Endothelial cell of umbilical vein (primary cell): Measurements from ENCODE around the gene CNRIP1. TPM values are rescaled to one million over a fixed set of nuclear protein-coding genes. Genes with fewer than 3 reads are reported as not detected.
"Not testable (repeated sequence)": the region's sequence is repeated elsewhere in the genome, so short reads cannot be mapped to it uniquely, and the experiment has no call there.

Experiments
- BruUV-seq: library from RNA; stranded (reverse); fragments of 400-500 nt; replicated peaks from 2 replicates; lab custom pipeline; 2021; lab: Mats Ljungman, UMichigan
- CTCF ChIA-PET: fragments of 300-600, 350-600 bp; sonication (Branson Sonifier 250); formaldehyde crosslinking; loops from one replicate; lab custom pipeline; 2021; ENCODE audit warnings: antibody characterized with exemption, inconsistent platforms; lab: Charles Lee
- POLR2A ChIA-PET: fragments of 300-600, 350-600 bp; sonication (Branson Sonifier 250); formaldehyde crosslinking; loops from one replicate; lab custom pipeline; 2021; ENCODE audit warnings: antibody characterized with exemption, inconsistent platforms; lab: Charles Lee
- DNase-seq: peaks from one replicate; pipeline ENCODE4 v3.0.0-alpha.2; 2011; ENCODE audit warnings: low read depth, low spot score
- FAIRE-seq: peaks from 2 replicates; lab custom pipeline; 2011; peaks lifted over from hg19 to GRCh38; lab: Jason Lieb, UNC
- H2AFZ ChIP-seq: 2 replicates; pipeline ENCODE4 v1.6.0; 2012; ENCODE audit warnings: low read depth, low read length, control low read depth, inconsistent platforms
- H3K27ac ChIP-seq: 2 replicates; pipeline ENCODE4 v1.5.1; 2011; ENCODE audit warnings: low read depth, mild to moderate bottlenecking, control low read depth, low read length, moderate library complexity; ENCODE audit not compliant: insufficient read depth
- H3K27me3 ChIP-seq, 2 experiments: 2 replicates each; pipeline versions ENCODE4 v1.6.0 to v1.6.1; 2011; ENCODE audit warnings: low read length in 2 of 2, mixed read lengths in 1 of 2; ENCODE audit not compliant: control insufficient read depth in 2 of 2, insufficient read depth in 2 of 2
- H3K36me3 ChIP-seq, 2 experiments: 2 replicates in 1 of 2; 3 replicates in 1 of 2; pipeline ENCODE4 v1.5.1; 2011; ENCODE audit warnings: low read length in 2 of 2, mild to moderate bottlenecking in 1 of 2, moderate library complexity in 1 of 2; ENCODE audit not compliant: control insufficient read depth in 2 of 2, insufficient read depth in 2 of 2; ENCODE audit errors: extremely low read depth in 1 of 2
- H3K4me1 ChIP-seq: 3 replicates; pipeline ENCODE4 v1.5.1; 2011; ENCODE audit warnings: mild to moderate bottlenecking, low read length; ENCODE audit not compliant: control insufficient read depth, insufficient read depth; ENCODE audit errors: extremely low read depth
- H3K4me2 ChIP-seq: 2 replicates; pipeline ENCODE4 v1.6.1; 2011; ENCODE audit warnings: low read length, control low read depth, mixed read lengths; ENCODE audit not compliant: insufficient read depth
- H3K4me3 ChIP-seq, 3 experiments: fragments of 200-600 bp in 1 of 3; sonication (generic), shearing (Covaris generic) in 1 of 3; replicated peaks in 1 of 3; 2 replicates each; pipeline ENCODE4 v1.5.1; 2011 to 2016; ENCODE audit warnings: control low read depth in 3 of 3, low read length in 3 of 3, mild to moderate bottlenecking in 2 of 3, inconsistent platforms in 1 of 3, low read depth in 1 of 3, moderate library complexity in 1 of 3; ENCODE audit not compliant: insufficient read depth in 1 of 3
- H3K79me2 ChIP-seq: 2 replicates; pipeline ENCODE4 v1.6.0; 2012; ENCODE audit warnings: low read length, inconsistent platforms; ENCODE audit not compliant: control insufficient read depth, insufficient read depth
- H3K9ac ChIP-seq: replicated peaks from 2 replicates; pipeline ENCODE3; 2011; ENCODE audit warnings: low read length, control low read depth; ENCODE audit not compliant: insufficient read depth; ENCODE audit errors: extremely low read depth
- H3K9me1 ChIP-seq: replicated peaks from 3 replicates; pipeline ENCODE4 v1.6.0; 2011; ENCODE audit warnings: mild to moderate bottlenecking, low read length; ENCODE audit not compliant: control insufficient read depth, insufficient read depth; ENCODE audit errors: extremely low read depth
- H3K9me3 ChIP-seq: replicated peaks from 2 replicates; pipeline ENCODE4 v1.5.1; 2012; ENCODE audit warnings: low read length, inconsistent platforms; ENCODE audit not compliant: control insufficient read depth, insufficient read depth
- H4K20me1 ChIP-seq: replicated peaks from 2 replicates; pipeline ENCODE3; 2011; ENCODE audit warnings: mild to moderate bottlenecking, low read length; ENCODE audit not compliant: control insufficient read depth, insufficient read depth; ENCODE audit errors: extremely low read depth
- EZH2 ChIP-seq: IDR thresholded peaks from 2 replicates; pipeline ENCODE4 v1.6.1; 2012; ENCODE audit warnings: borderline replicate concordance, low read depth, mild to moderate bottlenecking, moderate library complexity, low read length, inconsistent platforms; ENCODE audit not compliant: severe bottlenecking
- FOS ChIP-seq: IDR thresholded peaks from 2 replicates; pipeline ENCODE4 v1.6.1; 2011; ENCODE audit warnings: mild to moderate bottlenecking, low read length, moderate library complexity, borderline replicate concordance; ENCODE audit not compliant: insufficient read depth
- GATA2 ChIP-seq: IDR thresholded peaks from 2 replicates; pipeline ENCODE4 v1.7.0; 2011; ENCODE audit warnings: low read depth, mild to moderate bottlenecking, moderate library complexity, mixed read lengths, low read length; ENCODE audit not compliant: insufficient read length, insufficient read depth
- JUN ChIP-seq: IDR thresholded peaks from 2 replicates; pipeline ENCODE4 v1.6.1; 2011; ENCODE audit warnings: borderline replicate concordance, low read depth; ENCODE audit not compliant: insufficient read length, insufficient read depth
- MYC ChIP-seq: IDR thresholded peaks from one replicate; pipeline ENCODE4 v1.6.1; 2011; ENCODE audit warnings: mild to moderate bottlenecking, low read depth, low read length
- POLR2A ChIP-seq: IDR thresholded peaks from 2 replicates; pipeline ENCODE4 v1.6.1; 2012; ENCODE audit warnings: low read depth, mild to moderate bottlenecking, control low read depth, low read length
- POLR2AphosphoS5 ChIP-seq: IDR thresholded peaks from 2 replicates; pipeline ENCODE4 v1.6.1; 2012; ENCODE audit warnings: low read depth, mild to moderate bottlenecking, control low read depth, low read length, moderate library complexity; ENCODE audit not compliant: insufficient read depth
- dilution Hi-C: fragments of 300-500 bp; cut with MboI; formaldehyde crosslinking; loops from one replicate; pipeline ENCODE4 v1.15.0; 2019; ENCODE audit warnings: low sequenced_read_pairs; ENCODE audit not compliant: extremely low pct_ligation_motif_present
- intact Hi-C: fragments of 100-400 bp; cut with micrococcal nuclease; formaldehyde crosslinking; loops from one replicate; pipeline ENCODE4 v1.10.0; 2022
- polyA plus RNA-seq, 4 experiments: library from polyadenylated mRNA; depleted of rRNA in 3 of 4; stranded (reverse) in 3 of 4; unstranded in 1 of 4; fragments of >200 nt; gene quantifications; 2 replicates each; pipeline versions ENCODE4 v1.2.1 to v1.2.3, GENCODE V29; 2011 to 2012; ENCODE audit warnings: missing spikeins in 1 of 4
- total RNA-seq: library from RNA; stranded (reverse); gene quantifications from 2 replicates; pipeline ENCODE4 v1.2.3, GENCODE V29; 2021
- TF ChIP-seq, protein P1 (sequence below): IDR thresholded peaks from 2 replicates; pipeline ENCODE4 v1.6.1; 2011; ENCODE audit not compliant: insufficient read depth, insufficient read length
- TF ChIP-seq, protein P2 (sequence below), 2 donors: IDR thresholded peaks; 1 replicate in 1 of 2; 2 replicates in 1 of 2; pipeline ENCODE4 v1.5.1; 2011; ENCODE audit warnings: low read length in 2 of 2, mild to moderate bottlenecking in 2 of 2, moderate library complexity in 2 of 2, control low read depth in 1 of 2, inconsistent platforms in 1 of 2, low read depth in 1 of 2; ENCODE audit not compliant: insufficient read depth in 1 of 2; ENCODE audit errors: extremely low read depth in 1 of 2

The CNRIP1 gene
- total and polyA plus RNA-seq, 2 donors (not counting 3 experiments of a cell fraction or from before 2014, with no cell fraction given): 74.6 to 98.9 TPM

DNA sequence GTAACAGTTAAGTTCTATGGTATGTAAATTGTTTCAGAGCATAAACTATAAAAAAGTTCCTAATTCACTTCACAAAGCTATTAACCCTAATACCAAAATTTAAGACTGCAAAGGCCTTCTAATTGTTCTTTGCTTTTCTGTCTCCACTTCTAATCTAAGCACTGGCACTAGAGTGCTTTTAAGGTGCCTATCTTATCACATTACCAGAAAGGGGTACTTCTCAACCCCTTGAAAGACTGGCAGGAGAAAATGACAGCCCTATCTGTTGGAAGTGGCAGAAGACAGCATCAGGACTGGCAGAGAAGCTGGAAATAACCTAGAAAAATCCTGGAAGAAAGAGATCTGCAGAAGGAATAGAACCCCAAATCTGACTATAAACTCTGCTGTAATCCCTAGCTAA is 10.3 kb downstream of the CNRIP1 start:
- no peak overlapping the region for H3K4me2 ChIP-seq
- no peak overlapping the region for H3K4me3 ChIP-seq
- H3K9ac ChIP-seq: no peak overlapping the region
- no peaks in the 10 kb centered on the region for H3K9me3 ChIP-seq
- intact Hi-C loops (no loop called here), dilution Hi-C loops (no loop called here)
- TF ChIP-seq EZH2: no peak
- TF ChIP-seq JUN: no peak
- TF ChIP-seq FOS: no peak
- TF ChIP-seq POLR2A: no peak
- TF ChIP-seq MYC: no peak
- TF ChIP-seq GATA2: no peak
- TF ChIP-seq, protein P1, sequence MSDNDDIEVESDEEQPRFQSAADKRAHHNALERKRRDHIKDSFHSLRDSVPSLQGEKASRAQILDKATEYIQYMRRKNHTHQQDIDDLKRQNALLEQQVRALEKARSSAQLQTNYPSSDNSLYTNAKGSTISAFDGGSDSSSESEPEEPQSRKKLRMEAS: no peak
- TF ChIP-seq, protein P2, sequence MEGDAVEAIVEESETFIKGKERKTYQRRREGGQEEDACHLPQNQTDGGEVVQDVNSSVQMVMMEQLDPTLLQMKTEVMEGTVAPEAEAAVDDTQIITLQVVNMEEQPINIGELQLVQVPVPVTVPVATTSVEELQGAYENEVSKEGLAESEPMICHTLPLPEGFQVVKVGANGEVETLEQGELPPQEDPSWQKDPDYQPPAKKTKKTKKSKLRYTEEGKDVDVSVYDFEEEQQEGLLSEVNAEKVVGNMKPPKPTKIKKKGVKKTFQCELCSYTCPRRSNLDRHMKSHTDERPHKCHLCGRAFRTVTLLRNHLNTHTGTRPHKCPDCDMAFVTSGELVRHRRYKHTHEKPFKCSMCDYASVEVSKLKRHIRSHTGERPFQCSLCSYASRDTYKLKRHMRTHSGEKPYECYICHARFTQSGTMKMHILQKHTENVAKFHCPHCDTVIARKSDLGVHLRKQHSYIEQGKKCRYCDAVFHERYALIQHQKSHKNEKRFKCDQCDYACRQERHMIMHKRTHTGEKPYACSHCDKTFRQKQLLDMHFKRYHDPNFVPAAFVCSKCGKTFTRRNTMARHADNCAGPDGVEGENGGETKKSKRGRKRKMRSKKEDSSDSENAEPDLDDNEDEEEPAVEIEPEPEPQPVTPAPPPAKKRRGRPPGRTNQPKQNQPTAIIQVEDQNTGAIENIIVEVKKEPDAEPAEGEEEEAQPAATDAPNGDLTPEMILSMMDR (IDR thresholded peaks at IDR 0.05; ENCODE audit: extremely low read depth in 1 of 2, insufficient read depth in 1 of 2, low read depth in 1 of 2, low read length in 2 of 2): no peak
- TF ChIP-seq POLR2AphosphoS5: no peak
- no peaks in the 10 kb centered on the region for H3K27me3 ChIP-seq
- H3K27ac ChIP-seq: no peak overlapping the region
- H3K79me2 ChIP-seq: peaks cover 16% of the 10 kb centered on the region
- H3K9me1 ChIP-seq: no peaks in the 10 kb centered on the region
- FAIRE-seq (no peak), DNase-seq (no peak)
- ChIA-PET CTCF (interaction anchor here (0.9 to 1.6 kb wide), 4 partner anchors 10 to 49 kb away, joined by 3 to 7 read pairs (median 4); partner anchors contain the start of gene CNRIP1), POLR2A (interaction anchor here (1.0 kb wide), 1 partner anchor 10 kb away, joined by 3 read pairs; the partner anchor contains the start of gene CNRIP1)
- no peaks in the 10 kb centered on the region for H4K20me1 ChIP-seq
- peaks cover 0 to 12% of the 10 kb centered on the region in 2 experiments for H3K36me3 ChIP-seq
- BruUV-seq: no TSS peak
- no peaks in the 10 kb centered on the region for H3K4me1 ChIP-seq
- no peak overlapping the region for H2AFZ ChIP-seq

DNA sequence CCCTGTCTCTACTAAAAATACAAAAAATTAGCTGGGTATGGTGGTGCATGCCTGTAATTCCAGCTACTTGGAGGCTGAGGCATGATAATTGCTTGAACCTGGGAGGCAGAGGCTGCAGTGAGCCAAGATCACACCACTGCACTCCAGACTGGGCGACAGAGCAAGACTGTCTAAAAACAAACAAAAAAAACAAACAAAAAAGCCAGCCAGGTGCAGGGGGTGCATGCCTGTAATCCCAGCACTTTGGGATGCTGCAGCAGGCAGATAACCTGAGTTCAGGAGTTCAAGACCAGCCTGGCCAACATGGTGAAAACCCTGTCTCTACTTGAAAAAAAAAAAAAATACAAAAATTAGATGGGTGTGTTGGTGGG is 15.9 kb downstream of the CNRIP1 start:
- H4K20me1 ChIP-seq, H3K9me3 ChIP-seq, FAIRE-seq, H2AFZ ChIP-seq, H3K4me3 ChIP-seq, H3K36me3 ChIP-seq, dilution Hi-C loops, H3K9ac ChIP-seq, H3K27me3 ChIP-seq, DNase-seq, H3K79me2 ChIP-seq, H3K27ac ChIP-seq, BruUV-seq, intact Hi-C loops, H3K4me1 ChIP-seq, H3K4me2 ChIP-seq, H3K9me1 ChIP-seq: not testable (repeated sequence)
- ChIA-PET CTCF (interaction anchor here (0.7 to 2.3 kb wide), 8 partner anchors 9 to 182 kb away, joined by 3 to 9 read pairs (median 4); partner anchors contain the start of gene CNRIP1), POLR2A (interaction anchor here (1.1 kb wide), 1 partner anchor 16 kb away, joined by 3 read pairs; the partner anchor contains the start of gene CNRIP1)
